DOHH2 (cell line): ENCODE results near the gene NEU1.
A peak's percentile ranks its signal among the peaks of the same experiment; 100 is the strongest.
"Not testable (repeated sequence)": the region's sequence is repeated elsewhere in the genome, so short reads cannot be mapped to it uniquely, and the experiment has no call there.

Source experiments
- H3F3A ChIP-seq: fragments of 200-600 bp; sonication (generic), shearing (Covaris generic); 2 replicates; pipeline ENCODE4 v1.6.0; 2016; ENCODE audit warnings: antibody characterized with exemption, mild to moderate bottlenecking; ENCODE audit not compliant: control insufficient read depth, insufficient read depth
- H3K27ac ChIP-seq: fragments of 200-600 bp; sonication (generic); 2 replicates; pipeline ENCODE4 v1.5.1; 2014; ENCODE audit warnings: low read depth, mild to moderate bottlenecking, low read length, moderate library complexity
- H3K27me3 ChIP-seq: fragments of 200-600 bp; sonication (generic); 2 replicates; pipeline ENCODE4 v1.6.1; 2014; ENCODE audit warnings: mild to moderate bottlenecking, low read length, mixed read lengths; ENCODE audit not compliant: control insufficient read depth
- H3K36me3 ChIP-seq: fragments of 200-600 bp; sonication (generic); 2 replicates; pipeline ENCODE4 v1.6.1; 2014; ENCODE audit warnings: mild to moderate bottlenecking, low read length, moderate library complexity, mixed read lengths; ENCODE audit not compliant: control insufficient read depth
- H3K4me1 ChIP-seq: fragments of 200-600 bp; sonication (generic); 2 replicates; pipeline ENCODE4 v1.6.1; 2014; ENCODE audit warnings: mild to moderate bottlenecking, low read length, mixed read lengths; ENCODE audit not compliant: control insufficient read depth
- H3K4me2 ChIP-seq: fragments of 200-600 bp; sonication (generic); 2 replicates; pipeline ENCODE4 v1.6.0; 2014; ENCODE audit warnings: mild to moderate bottlenecking, low read length, moderate library complexity
- H3K4me3 ChIP-seq: fragments of 200-600 bp; sonication (generic); 2 replicates; pipeline ENCODE4 v1.5.1; 2014; ENCODE audit warnings: mild to moderate bottlenecking, low read length, mixed read lengths
- H3K79me2 ChIP-seq: fragments of 200-600 bp; sonication (generic); 2 replicates; pipeline ENCODE4 v1.6.1; 2014; ENCODE audit warnings: mild to moderate bottlenecking, low read length, mixed read lengths; ENCODE audit not compliant: control insufficient read depth
- H3K9me2 ChIP-seq: fragments of 200-600 bp; sonication (generic); replicated peaks from 2 replicates; pipeline ENCODE4 v1.6.1; 2014; ENCODE audit warnings: mild to moderate bottlenecking, low read length, mixed read lengths; ENCODE audit not compliant: control insufficient read depth
- H3K9me3 ChIP-seq: fragments of 200-600 bp; sonication (generic); 2 replicates; pipeline ENCODE4 v1.6.1; 2014; ENCODE audit warnings: antibody characterized with exemption, low read length, mixed read lengths; ENCODE audit not compliant: control insufficient read depth, insufficient read depth
- H4K20me1 ChIP-seq: fragments of 200-600 bp; sonication (generic); 2 replicates; pipeline ENCODE4 v1.6.0; 2014; ENCODE audit warnings: low read depth, mild to moderate bottlenecking, antibody characterized with exemption, low read length, moderate library complexity; ENCODE audit not compliant: control insufficient read depth, insufficient read depth
- CTCF ChIP-seq: fragments of 200-600 bp; sonication (generic); IDR thresholded peaks from one replicate; pipeline ENCODE4 v1.5.1; 2014; ENCODE audit warnings: antibody characterized with exemption, mild to moderate bottlenecking, low read depth, low read length; ENCODE audit not compliant: poor library complexity, severe bottlenecking
- EZH2phosphoT487 ChIP-seq: fragments of 200-600 bp; sonication (generic); IDR thresholded peaks from 2 replicates; pipeline ENCODE4 v1.6.1; 2017; ENCODE audit warnings: borderline replicate concordance, mild to moderate bottlenecking, antibody characterized with exemption, low read length, moderate library complexity, mixed read lengths

The NEU1 gene

GRCh38 chr6:31817133-31817928 is 45.3 kb downstream of the NEU1 start:
- Histone ChIP-seq H3F3A (peaks cover 15% of the 10 kb centered on the region), H3K4me1 (peaks cover 43% of the 10 kb centered on the region), H3K4me3 (peak overlapping the region; percentile 51), H3K4me2 (peak overlapping the region; percentile 46)
- not testable (repeated sequence) for H3K27me3 ChIP-seq, H3K9me3 ChIP-seq, H3K79me2 ChIP-seq, H3K27ac ChIP-seq, H4K20me1 ChIP-seq, H3K36me3 ChIP-seq, H3K9me2 ChIP-seq
- peak; percentile 21 for TF ChIP-seq CTCF

GRCh38 chr6:31815025-31815838 is 47.4 kb downstream of the NEU1 start, which contains the start of the genes HSPA1A and HSPA1L:
HSPA1A (plus strand) TSS chr6:31815543; CDS start chr6:31815757, 214 bp downstream.
HSPA1L (minus strand) TSS chr6:31815283; CDS start chr6:31811972, 3,311 bp downstream.
- no peaks in the 10 kb centered on the region for H3K9me2 ChIP-seq
- peaks cover 30% of the 10 kb centered on the region for H3K4me1 ChIP-seq
- H3K36me3 ChIP-seq = no peaks in the 10 kb centered on the region
- H3K9me3 ChIP-seq = no peaks in the 10 kb centered on the region
- H3F3A ChIP-seq = peaks cover 11% of the 10 kb centered on the region; the same call in 1 of the 2 replicates
- peak within 1 kb of the TSS; percentile 68 for H3K4me3 ChIP-seq
- H3K79me2 ChIP-seq = no peaks in the 10 kb centered on the region
- H3K27ac ChIP-seq = no peak within 1 kb of the TSS
- no peak for TF ChIP-seq EZH2phosphoT487
- TF ChIP-seq CTCF = no peak
- no peaks in the 10 kb centered on the region for H4K20me1 ChIP-seq
- H3K27me3 ChIP-seq = peaks cover 4% of the 10 kb centered on the region; the same call in 1 of the 2 replicates
- peak within 1 kb of the TSS; percentile 71 for H3K4me2 ChIP-seq

- peak overlapping the region; percentile 68 for H3K4me3 ChIP-seq
- H3K9me3 ChIP-seq = no peaks in the 10 kb centered on the region
- no peaks in the 10 kb centered on the region for H3K79me2 ChIP-seq
- H3K36me3 ChIP-seq = no peaks in the 10 kb centered on the region
- H3F3A ChIP-seq = peaks cover 9% of the 10 kb centered on the region; the same call in 1 of the 2 replicates
- H3K4me2 ChIP-seq = peak overlapping the region; percentile 71
- H3K27me3 ChIP-seq = peaks cover 4% of the 10 kb centered on the region; the same call in 1 of the 2 replicates
- no peaks in the 10 kb centered on the region for H4K20me1 ChIP-seq
- peaks cover 30% of the 10 kb centered on the region for H3K4me1 ChIP-seq
- H3K9me2 ChIP-seq = no peaks in the 10 kb centered on the region
- H3K27ac ChIP-seq = no peak overlapping the region
- TF ChIP-seq EZH2phosphoT487 = no peak
- TF ChIP-seq CTCF = no peak
Observed at GRCh38 chr6:31814677-31815024, 48.0 kb downstream of the NEU1 start.
